HG03575 (cell line): ENCODE data around the gene PRKN.

ENCODE experiments used
- ATAC-seq: cut with Tn5 transposase; IDR thresholded peaks from one replicate; pipeline ENCODE4 v1.9.1; 2021; ENCODE audit not compliant: unreplicated experiment, insufficient number of reproducible peaks, low FRiP score; ENCODE audit errors: extremely low read depth

PRKN gene

DNA sequence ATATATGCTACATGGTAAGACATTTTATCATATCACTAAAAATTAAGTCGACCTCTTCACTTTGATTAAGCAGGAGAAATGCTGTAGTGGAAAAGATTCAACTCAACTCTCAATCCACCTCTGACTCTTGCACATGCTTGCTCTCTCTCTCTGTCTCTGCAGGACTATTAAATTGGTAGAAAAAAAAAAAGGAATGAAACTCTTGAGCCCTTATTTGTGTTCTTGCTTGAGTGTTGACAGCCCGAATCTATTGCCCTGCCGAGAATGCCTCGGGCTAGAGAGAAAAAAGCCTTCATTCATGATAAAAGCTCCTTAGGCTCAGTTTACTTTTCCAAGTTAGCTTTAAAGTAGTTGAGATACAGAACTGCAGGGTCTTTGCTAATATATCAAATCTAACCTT is 722.2 kb downstream of the PRKN start:
- no peak for ATAC-seq

DNA sequence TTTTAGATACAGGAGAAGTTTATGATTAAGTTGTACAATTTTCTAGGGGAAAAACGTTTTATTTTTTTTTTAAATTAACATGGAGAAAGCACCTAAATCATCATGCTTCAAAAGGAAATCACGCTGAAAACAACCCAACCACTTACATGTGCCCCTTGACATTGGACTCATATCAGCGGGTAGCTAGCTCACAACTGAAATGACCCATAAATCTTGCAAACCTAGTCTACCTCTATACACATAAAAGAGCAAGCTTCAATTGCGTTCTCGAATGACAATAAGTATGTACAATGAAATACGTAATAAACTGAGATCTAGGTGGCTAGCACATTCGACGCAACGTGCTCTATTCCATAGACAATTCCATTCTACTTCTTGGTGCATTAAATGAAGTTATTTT is 730.8 kb downstream of the PRKN start:
- no peak for ATAC-seq

GRCh38 chr6:161985876-161986423 is 741.6 kb downstream of the PRKN start:
- ATAC-seq = no peak

- ATAC-seq = no peak
These were observed 742.9 kb downstream of the PRKN start for GRCh38 chr6:161984713-161985112.

- no peak for ATAC-seq
These were observed 751.0 kb downstream of the PRKN start for GRCh38 chr6:161976553-161976952.

DNA sequence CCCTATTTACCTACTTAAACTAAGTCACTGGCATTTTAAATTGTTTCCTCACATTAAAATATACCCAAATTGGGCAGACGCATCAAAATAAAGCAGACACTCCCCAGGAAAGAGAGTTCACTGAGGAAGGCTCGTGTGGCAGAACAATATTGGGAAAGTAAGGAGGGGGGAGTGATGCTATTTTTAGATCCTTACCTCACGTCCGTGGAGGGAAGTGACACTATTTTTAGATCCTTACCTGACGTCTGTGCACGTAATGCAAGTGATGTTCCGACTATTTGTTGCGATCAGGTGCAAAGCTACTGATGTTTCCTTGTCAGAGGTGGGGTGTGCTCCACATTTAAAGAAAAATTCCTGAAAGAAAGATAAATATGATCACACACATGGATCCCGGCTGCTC is 754.5 kb downstream of the PRKN start:
- ATAC-seq = no peak

DNA sequence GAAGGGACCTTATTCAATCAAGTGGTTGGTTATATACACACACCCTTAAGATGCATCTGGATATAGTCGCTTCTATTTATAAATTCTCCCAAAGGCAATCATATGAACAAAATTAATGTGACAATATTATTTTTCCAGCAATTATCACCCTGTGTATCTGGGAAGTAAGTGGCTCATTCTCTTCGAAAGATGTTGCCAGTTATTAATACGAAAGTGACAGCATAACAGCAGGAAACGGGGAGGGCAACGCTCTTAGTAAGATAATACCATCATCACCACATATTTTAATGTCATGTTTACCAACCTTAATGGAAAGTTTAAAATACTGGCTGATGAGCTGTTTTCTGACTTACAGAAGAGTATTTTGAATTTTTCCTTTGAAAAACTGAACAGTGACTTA is 756.5 kb downstream of the PRKN start:
- no peak for ATAC-seq

DNA sequence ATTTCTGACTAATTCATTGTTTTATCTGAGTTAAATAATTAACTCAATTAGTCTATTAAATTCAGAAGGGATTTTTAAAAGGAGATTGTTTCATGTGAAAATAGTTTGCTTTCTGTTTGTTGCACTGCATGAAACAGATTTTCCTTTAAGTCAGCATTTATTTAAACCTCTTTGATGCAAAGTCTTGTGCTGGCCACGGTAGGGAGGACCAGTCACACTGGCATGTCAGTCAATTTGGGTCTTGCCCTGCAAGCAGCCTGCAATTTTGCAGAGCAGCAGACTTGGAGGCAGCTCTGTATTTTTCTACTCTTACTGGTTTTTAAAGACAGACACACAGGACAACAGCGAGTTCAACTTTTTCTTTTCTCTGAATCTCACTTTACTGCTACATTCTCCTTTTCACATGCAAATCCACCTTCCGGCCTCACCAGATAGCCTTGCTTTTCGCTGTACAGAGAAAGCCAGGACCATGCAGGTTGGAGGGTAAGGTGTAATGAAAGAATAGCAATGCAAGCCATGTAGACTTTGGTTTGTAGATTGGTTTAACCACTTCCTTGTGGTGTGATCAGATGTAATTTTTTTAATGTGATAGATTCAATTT is 763.8 kb downstream of the PRKN start:
- ATAC-seq = no peak

DNA sequence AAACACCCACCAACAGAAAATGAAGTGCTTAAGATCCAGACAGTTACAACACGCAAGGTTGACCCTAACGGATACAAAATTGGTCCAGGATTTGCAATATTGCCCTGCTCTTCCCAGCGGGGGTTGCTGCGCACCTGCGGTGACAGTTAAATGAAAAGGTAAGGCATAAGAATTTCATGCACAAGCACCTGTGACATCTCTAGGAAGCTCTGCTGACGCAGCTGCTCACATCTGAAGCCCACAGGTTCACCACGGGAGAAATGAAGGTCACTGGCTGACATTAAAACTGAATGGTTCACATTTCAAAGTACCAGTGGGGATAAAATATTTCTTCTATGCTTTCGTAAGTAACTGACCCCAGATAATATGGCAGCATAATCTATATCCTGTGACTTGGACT is 764.4 kb downstream of the PRKN start:
- no peak for ATAC-seq

GRCh38 chr6:161961796-161962195 is 765.8 kb downstream of the PRKN start:
- ATAC-seq = no peak

DNA sequence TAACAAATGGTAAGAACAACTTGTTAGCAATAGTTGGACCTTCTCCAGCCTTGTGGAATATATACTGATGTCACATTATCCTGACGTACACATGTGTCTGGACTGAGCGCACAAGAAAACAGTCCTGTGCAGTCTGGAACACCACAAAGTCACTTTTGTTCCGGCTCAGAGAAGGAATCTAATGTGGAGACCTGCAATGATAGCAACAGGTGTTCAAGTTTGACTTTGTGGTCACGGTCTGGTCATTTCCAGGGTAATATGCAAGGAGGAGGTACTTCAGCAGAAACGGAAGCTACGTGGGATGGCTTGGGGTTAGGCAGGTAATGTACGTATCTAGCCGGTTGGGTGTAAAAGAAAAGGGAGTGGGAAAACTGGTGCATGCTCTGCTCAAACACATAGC is 766.5 kb downstream of the PRKN start:
- ATAC-seq = no peak

DNA sequence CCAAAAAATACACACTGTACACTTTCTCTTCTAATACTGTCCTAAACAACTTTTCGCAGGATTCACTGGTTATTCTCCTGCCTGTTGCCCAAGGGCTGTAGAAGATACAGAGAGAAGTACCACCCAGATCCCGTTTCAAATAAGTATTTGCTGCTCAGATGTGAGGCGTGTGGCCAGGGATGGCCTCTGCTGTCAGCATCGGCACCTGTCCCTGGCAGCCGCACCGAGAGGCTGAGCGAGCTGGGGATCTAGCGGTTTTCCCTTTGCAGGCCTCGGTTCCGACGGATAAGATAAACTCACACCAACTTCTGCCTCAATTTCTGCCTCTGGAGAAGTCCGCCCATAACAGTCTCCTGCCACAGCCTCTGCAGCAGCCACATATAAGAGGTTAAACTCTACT is 768.5 kb downstream of the PRKN start:
- no peak for ATAC-seq

DNA sequence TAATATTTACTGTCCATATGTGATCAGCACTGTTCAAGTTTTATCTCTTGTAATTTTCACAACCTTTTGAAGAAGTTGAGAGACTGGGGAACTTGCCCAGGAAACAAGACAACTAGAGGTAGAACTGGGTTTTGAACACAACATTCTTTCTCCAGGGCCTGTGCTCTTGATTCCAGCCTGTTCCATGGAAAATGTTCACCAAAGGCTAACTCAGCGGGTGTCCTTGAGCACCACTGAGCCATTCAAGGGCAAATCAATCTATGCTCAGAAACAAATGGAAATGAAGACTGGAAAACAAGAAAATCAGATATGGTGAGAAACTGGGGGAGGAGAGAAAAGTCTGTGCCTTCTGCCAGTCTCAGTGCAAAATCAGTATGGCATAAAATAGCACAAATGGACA is 771.5 kb downstream of the PRKN start:
- ATAC-seq = no peak

- ATAC-seq = no peak
These were observed 772.8 kb downstream of the PRKN start for GRCh38 chr6:161954699-161955276.

GRCh38 chr6:161954077-161954476 is 773.5 kb downstream of the PRKN start:
- no peak for ATAC-seq

GRCh38 chr6:161951126-161951525 is 776.4 kb downstream of the PRKN start:
- ATAC-seq = no peak

DNA sequence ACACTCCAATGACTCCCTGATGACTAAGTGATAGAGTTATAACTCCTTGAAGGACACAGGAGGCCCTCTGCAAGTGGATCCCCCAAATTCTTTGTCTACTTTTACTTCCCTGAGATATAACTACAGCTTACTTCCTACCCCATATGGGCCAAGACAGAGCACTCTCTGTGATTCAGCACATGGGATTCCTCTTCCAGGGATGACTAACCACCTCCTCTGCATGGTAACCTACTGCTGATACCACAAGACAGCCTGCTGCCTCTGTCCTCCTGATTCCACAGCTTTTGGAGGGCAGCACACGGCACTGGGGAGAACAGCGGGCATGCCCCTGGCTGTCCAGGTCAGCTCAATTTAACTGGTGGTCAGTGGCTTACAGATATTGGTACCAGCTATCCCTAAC is 778.0 kb downstream of the PRKN start:
- no peak for ATAC-seq

GRCh38 chr6:161948462-161948861 is 779.1 kb downstream of the PRKN start:
- no peak for ATAC-seq

DNA sequence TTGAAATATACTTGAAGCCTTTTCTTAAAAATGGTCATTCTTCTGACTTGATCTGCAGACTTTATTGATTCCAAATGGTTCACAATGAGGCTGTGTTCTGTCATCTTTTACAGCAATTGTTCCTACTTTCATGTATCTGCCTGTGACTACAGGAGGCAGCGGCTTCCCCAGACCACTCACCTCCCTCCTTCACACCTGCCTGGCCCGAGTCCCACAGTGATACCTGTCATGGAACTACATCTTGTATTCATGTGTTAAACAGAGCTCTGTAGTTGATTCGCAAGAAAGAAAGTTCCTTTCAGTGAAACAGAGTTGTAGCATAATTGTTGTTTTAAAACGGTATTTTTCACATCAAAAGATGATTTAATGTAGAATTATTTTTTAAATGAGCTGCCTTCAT is 780.2 kb downstream of the PRKN start:
- ATAC-seq = no peak

DNA sequence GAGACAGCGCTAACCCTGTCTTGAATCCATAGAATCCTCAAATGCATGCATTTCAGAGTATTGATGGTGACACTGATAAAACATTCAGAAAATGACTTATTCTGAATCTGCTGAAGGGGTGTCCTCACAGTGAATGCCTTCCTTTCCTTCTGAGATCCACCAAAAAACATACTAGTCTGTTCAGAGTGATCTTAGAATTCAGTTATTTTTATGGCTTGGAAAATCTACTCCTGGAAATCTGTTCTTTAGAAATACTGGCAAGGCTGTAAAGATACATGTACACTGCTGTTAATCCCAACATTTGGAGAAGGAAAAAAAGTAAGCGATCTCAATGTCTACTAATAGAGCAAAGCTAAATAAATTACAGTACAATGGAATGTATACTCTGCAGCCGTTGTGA is 781.1 kb downstream of the PRKN start:
- ATAC-seq = no peak

GRCh38 chr6:161943561-161943960 is 784.0 kb downstream of the PRKN start:
- no peak for ATAC-seq
